Smooth muscle cell (in vitro differentiated cells): ENCODE results near the gene CDH22. TPM values are rescaled to one million over a fixed set of nuclear protein-coding genes. Genes with fewer than 3 reads are reported as not detected.

ENCODE experiments used
- DNase-seq: peaks from one replicate; lab custom pipeline; 2025; ENCODE audit not compliant: unreplicated experiment; lab: John Stamatoyannopoulos, UW
- H2AFZ ChIP-seq: fragments of 200-600 bp; sonication (generic); 2 replicates; pipeline ENCODE4 v1.6.0; 2016; ENCODE audit warnings: antibody characterized with exemption, low read depth, mild to moderate bottlenecking
- H3F3A ChIP-seq: fragments of 200-600 bp; sonication (generic); 2 replicates; pipeline ENCODE4 v1.6.0; 2017; ENCODE audit warnings: antibody characterized with exemption, low read depth
- H3K27ac ChIP-seq: fragments of 200-600 bp; sonication (generic); 2 replicates; pipeline ENCODE4 v1.5.1; 2016; ENCODE audit warnings: low read depth, mild to moderate bottlenecking
- H3K27me3 ChIP-seq: fragments of 200-600 bp; sonication (generic); 2 replicates; pipeline ENCODE4 v1.6.1; 2016; ENCODE audit warnings: low read depth, mild to moderate bottlenecking
- H3K36me3 ChIP-seq: fragments of 200-600 bp; sonication (generic); 2 replicates; pipeline ENCODE4 v1.5.1; 2016; ENCODE audit warnings: low read depth
- H3K4me1 ChIP-seq: fragments of 200-600 bp; sonication (generic); 2 replicates; pipeline ENCODE4 v1.5.1; 2016; ENCODE audit warnings: low read depth
- H3K4me2 ChIP-seq: fragments of 200-600 bp; sonication (generic); 2 replicates; pipeline ENCODE4 v1.6.0; 2016; ENCODE audit warnings: mild to moderate bottlenecking
- H3K4me3 ChIP-seq: fragments of 200-600 bp; sonication (generic); 2 replicates; pipeline ENCODE4 v1.5.1; 2016; ENCODE audit warnings: mild to moderate bottlenecking
- H3K79me2 ChIP-seq: fragments of 200-600 bp; sonication (generic); 2 replicates; pipeline ENCODE4 v1.6.0; 2016; ENCODE audit warnings: low read depth, mild to moderate bottlenecking
- H3K9ac ChIP-seq: fragments of 200-600 bp; sonication (generic); 2 replicates; pipeline ENCODE4 v1.6.0; 2016; ENCODE audit warnings: low read depth
- H3K9me3 ChIP-seq: fragments of 200-600 bp; sonication (generic); replicated peaks from 2 replicates; pipeline ENCODE4 v1.5.1; 2016; ENCODE audit warnings: low read depth
- H4K20me1 ChIP-seq: fragments of 200-600 bp; sonication (generic); 2 replicates; pipeline ENCODE4 v1.6.0; 2016; ENCODE audit warnings: low read depth
- WGBS: methylation state at CpG from one replicate; pipeline ENCODE4 v1.1.7; 2016; ENCODE audit warnings: low lambda C conversion rate; 5-methylcytosine and 5-hydroxymethylcytosine counted together
- polyA plus RNA-seq: library from polyadenylated mRNA; unstranded; fragments of >200 nt; fragmentation: Nextera tagmentation; extraction: Ambion mirVana; gene quantifications from 2 replicates; pipeline ENCODE4 v1.2.1, GENCODE V29; 2016
- total RNA-seq: library from RNA; depleted of rRNA; stranded (reverse); fragments of >200 nt; gene quantifications from 2 replicates; pipeline ENCODE4 v1.2.3, GENCODE V29; 2014
- TF ChIP-seq, protein P1 (sequence below): fragments of 200-600 bp; sonication (generic); IDR thresholded peaks from 2 replicates; pipeline ENCODE4 v1.5.1; 2017; ENCODE audit warnings: borderline replicate concordance, mild to moderate bottlenecking, antibody characterized with exemption; ENCODE audit not compliant: insufficient read depth, poor library complexity, severe bottlenecking

The CDH22 gene
- total and polyA plus RNA-seq, 2 experiments from 2014 or later = not detected

DNA sequence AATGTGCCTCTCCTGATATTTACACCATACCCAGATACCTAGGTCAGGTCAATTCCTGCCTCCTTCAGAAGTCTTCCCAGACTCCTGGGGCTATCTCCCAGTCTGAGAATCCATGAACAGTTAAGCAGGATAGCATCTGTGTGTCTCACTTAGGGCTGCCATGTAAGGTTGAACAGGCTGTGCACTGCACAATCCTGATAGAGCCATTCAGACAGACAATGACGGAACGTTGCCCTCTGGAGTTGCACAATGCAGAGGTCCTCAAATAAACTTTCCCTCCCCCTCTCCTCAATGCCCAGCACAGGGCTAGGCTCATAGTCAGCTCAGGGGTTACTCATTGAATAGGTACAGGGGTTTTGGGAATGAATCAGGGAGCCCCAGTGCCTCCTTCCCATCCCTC, 100.5 kb downstream of the CDH22 start:
- Histone ChIP-seq H3K27ac (no peak overlapping the region), H3K4me2 (no peak overlapping the region), H3K9me3 (no peaks in the 10 kb centered on the region), H2AFZ (no peak overlapping the region), H3K36me3 (no peaks in the 10 kb centered on the region), H3F3A (no peaks in the 10 kb centered on the region), H3K9ac (no peak overlapping the region), H3K79me2 (no peaks in the 10 kb centered on the region), H4K20me1 (no peaks in the 10 kb centered on the region), H3K27me3 (peaks cover 6% of the 10 kb centered on the region), H3K4me1 (peaks cover 5% of the 10 kb centered on the region), H3K4me3 (no peak overlapping the region)
- no peak for DNase-seq
- 88% methylated on average over 2 of the region's 2 CpGs for WGBS
- TF ChIP-seq, protein P1, sequence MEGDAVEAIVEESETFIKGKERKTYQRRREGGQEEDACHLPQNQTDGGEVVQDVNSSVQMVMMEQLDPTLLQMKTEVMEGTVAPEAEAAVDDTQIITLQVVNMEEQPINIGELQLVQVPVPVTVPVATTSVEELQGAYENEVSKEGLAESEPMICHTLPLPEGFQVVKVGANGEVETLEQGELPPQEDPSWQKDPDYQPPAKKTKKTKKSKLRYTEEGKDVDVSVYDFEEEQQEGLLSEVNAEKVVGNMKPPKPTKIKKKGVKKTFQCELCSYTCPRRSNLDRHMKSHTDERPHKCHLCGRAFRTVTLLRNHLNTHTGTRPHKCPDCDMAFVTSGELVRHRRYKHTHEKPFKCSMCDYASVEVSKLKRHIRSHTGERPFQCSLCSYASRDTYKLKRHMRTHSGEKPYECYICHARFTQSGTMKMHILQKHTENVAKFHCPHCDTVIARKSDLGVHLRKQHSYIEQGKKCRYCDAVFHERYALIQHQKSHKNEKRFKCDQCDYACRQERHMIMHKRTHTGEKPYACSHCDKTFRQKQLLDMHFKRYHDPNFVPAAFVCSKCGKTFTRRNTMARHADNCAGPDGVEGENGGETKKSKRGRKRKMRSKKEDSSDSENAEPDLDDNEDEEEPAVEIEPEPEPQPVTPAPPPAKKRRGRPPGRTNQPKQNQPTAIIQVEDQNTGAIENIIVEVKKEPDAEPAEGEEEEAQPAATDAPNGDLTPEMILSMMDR = no peak

- Histone ChIP-seq H3K9ac (no peak overlapping the region), H3K4me2 (no peak overlapping the region), H3K27me3 (peaks cover 6% of the 10 kb centered on the region), H2AFZ (no peak overlapping the region), H3K4me3 (no peak overlapping the region), H3K36me3 (no peaks in the 10 kb centered on the region), H3K9me3 (no peaks in the 10 kb centered on the region), H4K20me1 (no peaks in the 10 kb centered on the region), H3K4me1 (peaks cover 5% of the 10 kb centered on the region), H3F3A (no peaks in the 10 kb centered on the region), H3K27ac (no peak overlapping the region), H3K79me2 (no peaks in the 10 kb centered on the region)
- WGBS = 81% methylated on average over 6 of the region's 6 CpGs
- TF ChIP-seq, protein P1 = no peak
- no peak for DNase-seq
Observed at GRCh38 chr20:46206992-46207549, 101.2 kb downstream of the CDH22 start.

DNA sequence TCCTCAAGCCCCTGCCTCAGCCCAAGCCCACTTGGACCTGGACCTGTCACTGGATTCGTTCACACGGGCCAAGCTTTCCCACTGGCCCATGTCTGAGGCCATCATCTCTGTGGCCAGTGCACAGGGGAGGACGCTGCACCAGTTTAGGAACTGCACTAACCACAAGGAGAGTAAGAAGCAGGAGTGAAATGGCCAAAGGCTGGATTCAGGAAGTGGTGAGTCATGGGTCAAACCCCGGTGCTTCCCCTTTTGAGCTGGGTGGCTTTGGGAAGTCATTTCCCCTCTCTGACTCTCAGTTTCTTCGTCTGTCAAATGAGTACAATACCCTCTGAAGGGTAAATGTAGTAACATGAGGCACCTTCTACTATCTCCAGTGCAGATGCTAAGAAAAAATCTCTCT, 102.3 kb downstream of the CDH22 start:
- TF ChIP-seq, protein P1 = no peak
- no peaks in the 10 kb centered on the region for H3K36me3 ChIP-seq
- no peaks in the 10 kb centered on the region for H4K20me1 ChIP-seq
- no peaks in the 10 kb centered on the region for H3F3A ChIP-seq
- no peaks in the 10 kb centered on the region for H3K79me2 ChIP-seq
- peaks cover 5% of the 10 kb centered on the region for H3K4me1 ChIP-seq
- H2AFZ ChIP-seq = no peak overlapping the region
- no peaks in the 10 kb centered on the region for H3K9me3 ChIP-seq
- H3K9ac ChIP-seq = no peak overlapping the region
- no peak overlapping the region for H3K4me3 ChIP-seq
- no peak overlapping the region for H3K27ac ChIP-seq
- H3K27me3 ChIP-seq = peaks cover 6% of the 10 kb centered on the region
- DNase-seq = no peak
- H3K4me2 ChIP-seq = no peak overlapping the region
- WGBS = 49% methylated on average over 5 of the region's 5 CpGs

GRCh38 chr20:46205349-46205748, 102.9 kb downstream of the CDH22 start:
- DNase-seq = no peak
- 67% methylated on average over 3 of the region's 3 CpGs for WGBS
- Histone ChIP-seq H4K20me1 (no peaks in the 10 kb centered on the region), H3F3A (no peaks in the 10 kb centered on the region), H3K27ac (no peak overlapping the region), H2AFZ (no peak overlapping the region), H3K4me1 (peaks cover 5% of the 10 kb centered on the region), H3K4me3 (no peak overlapping the region), H3K27me3 (peaks cover 6% of the 10 kb centered on the region), H3K4me2 (no peak overlapping the region), H3K9me3 (no peaks in the 10 kb centered on the region), H3K9ac (no peak overlapping the region), H3K36me3 (no peaks in the 10 kb centered on the region), H3K79me2 (no peaks in the 10 kb centered on the region)
- TF ChIP-seq, protein P1 = no peak
